Activated CD8-positive, alpha-beta memory T cell treated with anti-CD3 and anti-CD28 coated beads, Interleukin-2, amount 50 U/mL, for 48 hours (primary cell): ENCODE results near the gene CTCFL.
"Not testable (repeated sequence)": the region's sequence is repeated elsewhere in the genome, so short reads cannot be mapped to it uniquely, and the experiment has no call there.

Source experiments
- DNase-seq: peaks from one replicate; pipeline ENCODE4 v3.0.0-alpha.2; 2020

The CTCFL gene

GRCh38 chr20:57504411-57504810 lies 20.5 kb downstream of the CTCFL start:
- no peak for DNase-seq

GRCh38 chr20:57503035-57503658 lies 21.8 kb downstream of the CTCFL start:
- DNase-seq, result no peak

- DNase-seq, result no peak
These were observed 22.6 kb downstream of the CTCFL start for GRCh38 chr20:57502336-57502700.

GRCh38 chr20:57501461-57502335 lies 23.2 kb downstream of the CTCFL start:
- DNase-seq, result no peak

GRCh38 chr20:57500962-57501361 lies 24.0 kb downstream of the CTCFL start:
- no peak for DNase-seq

- DNase-seq, result no peak
These were observed 24.7 kb downstream of the CTCFL start for GRCh38 chr20:57500235-57500634.

- DNase-seq, result no peak
These were observed 25.3 kb downstream of the CTCFL start for GRCh38 chr20:57499676-57500075.

- DNase-seq, result no peak
These were observed 26.2 kb downstream of the CTCFL start for GRCh38 chr20:57498425-57499400.

GRCh38 chr20:57496592-57496991 lies 28.3 kb downstream of the CTCFL start:
- no peak for DNase-seq

- DNase-seq, result no peak
These were observed 29.0 kb downstream of the CTCFL start for GRCh38 chr20:57495978-57496377.

- DNase-seq, result no peak
These were observed 31.8 kb downstream of the CTCFL start for GRCh38 chr20:57493091-57493615.

- no peak for DNase-seq
These were observed 33.6 kb downstream of the CTCFL start for GRCh38 chr20:57491373-57491772.

- not testable (repeated sequence) for DNase-seq
These were observed 36.7 kb downstream of the CTCFL start for GRCh38 chr20:57488277-57488676.

GRCh38 chr20:57485770-57486169 lies 39.2 kb downstream of the CTCFL start:
- DNase-seq, result no peak

GRCh38 chr20:57484772-57485171 lies 40.2 kb downstream of the CTCFL start:
- DNase-seq, result peak; percentile 32

GRCh38 chr20:57483287-57484050 lies 41.5 kb downstream of the CTCFL start:
- DNase-seq, result peak; percentile 40

GRCh38 chr20:57482796-57483195 lies 42.1 kb downstream of the CTCFL start:
- no peak for DNase-seq

- DNase-seq, result peak; percentile 44
These were observed 42.8 kb downstream of the CTCFL start for GRCh38 chr20:57482148-57482547.

- no peak for DNase-seq
These were observed 43.6 kb downstream of the CTCFL start for GRCh38 chr20:57481281-57481711.

GRCh38 chr20:57480444-57481160 lies 44.3 kb downstream of the CTCFL start:
- DNase-seq, result peak; percentile 57

- DNase-seq, result no peak
These were observed 45.7 kb downstream of the CTCFL start for GRCh38 chr20:57479196-57479595.
